Neural progenitor cell (in vitro differentiated cells): Measurements from ENCODE around the gene ZNRF4. TPM values are rescaled to one million over a fixed set of nuclear protein-coding genes. Genes with fewer than 3 reads are reported as not detected.
A peak's percentile ranks its signal among the peaks of the same experiment; 100 is the strongest.

Experiments
- DNase-seq: peaks from one replicate; pipeline ENCODE4 v3.0.0-alpha.2; 2016; ENCODE audit warnings: low spot score
- H2AFZ ChIP-seq: fragments of 200-600 bp; sonication (generic); replicated peaks from 2 replicates; pipeline ENCODE4 v1.6.1; 2016; ENCODE audit warnings: antibody characterized with exemption
- H3F3A ChIP-seq: fragments of 200-600 bp; sonication (generic); 2 replicates; pipeline ENCODE4 v1.6.1; 2016; ENCODE audit warnings: antibody characterized with exemption, low read depth
- H3K27ac ChIP-seq: fragments of 200-600 bp; sonication (generic); 2 replicates; pipeline ENCODE4 v1.5.1; 2016; ENCODE audit warnings: mild to moderate bottlenecking
- H3K27me3 ChIP-seq: fragments of 200-600 bp; sonication (generic); 2 replicates; pipeline ENCODE4 v1.6.1; 2016; ENCODE audit warnings: mild to moderate bottlenecking, moderate library complexity
- H3K36me3 ChIP-seq: fragments of 200-600 bp; sonication (generic); 2 replicates; pipeline ENCODE4 v1.5.1; 2016
- H3K4me1 ChIP-seq: fragments of 200-600 bp; sonication (generic); 2 replicates; pipeline ENCODE4 v1.6.1; 2016; ENCODE audit warnings: mixed run types
- H3K4me2 ChIP-seq: fragments of 200-600 bp; sonication (generic); 2 replicates; pipeline ENCODE4 v1.6.1; 2016
- H3K4me3 ChIP-seq: fragments of 200-600 bp; sonication (generic); 2 replicates; pipeline ENCODE4 v1.5.1; 2016
- H3K79me2 ChIP-seq: fragments of 200-600 bp; sonication (generic); 2 replicates; pipeline ENCODE4 v1.6.1; 2016; ENCODE audit warnings: low read depth
- H3K9ac ChIP-seq: fragments of 200-600 bp; sonication (generic); 2 replicates; pipeline ENCODE4 v1.6.1; 2016
- H3K9me3 ChIP-seq: fragments of 200-600 bp; sonication (generic); 2 replicates; pipeline ENCODE4 v1.5.1; 2016; ENCODE audit warnings: low read depth
- H4K20me1 ChIP-seq: fragments of 200-600 bp; sonication (generic); 2 replicates; pipeline ENCODE4 v1.6.1; 2016; ENCODE audit warnings: low read depth
- H3K27ac Mint-ChIP-seq: 3 replicates; pipeline ENCODE4 v1.8.0; 2021; ENCODE audit warnings: mixed read lengths
- H3K27me3 Mint-ChIP-seq: 2 replicates; pipeline ENCODE4 v1.8.0; 2022; ENCODE audit warnings: low read depth, mild to moderate bottlenecking, inconsistent platforms, moderate library complexity, mixed read lengths; ENCODE audit not compliant: insufficient read depth
- H3K36me3 Mint-ChIP-seq: 3 replicates; pipeline ENCODE4 v1.8.0; 2021; ENCODE audit warnings: mixed read lengths
- H3K4me1 Mint-ChIP-seq: 3 replicates; pipeline ENCODE4 v1.8.0; 2021; ENCODE audit warnings: mixed read lengths
- H3K4me3 Mint-ChIP-seq: 3 replicates; pipeline ENCODE4 v1.8.0; 2021; ENCODE audit warnings: mild to moderate bottlenecking, moderate library complexity, mixed read lengths
- H3K9me3 Mint-ChIP-seq: 3 replicates; pipeline ENCODE4 v1.8.0; 2020; ENCODE audit warnings: mixed read lengths
- EZH2 ChIP-seq: fragments of 200-600 bp; sonication (generic); IDR thresholded peaks from 2 replicates; pipeline ENCODE4 v1.6.1; 2017; ENCODE audit warnings: antibody characterized with exemption, mild to moderate bottlenecking, moderate library complexity
- EZH2phosphoT487 ChIP-seq: fragments of 200-600 bp; sonication (generic); IDR thresholded peaks from 2 replicates; pipeline ENCODE4 v1.6.1; 2017; ENCODE audit warnings: antibody characterized with exemption
- total RNA-seq: library from RNA; depleted of rRNA; stranded (reverse); fragments of >200 nt; gene quantifications from 2 replicates; pipeline ENCODE4 v1.2.3, GENCODE V29; 2015; ENCODE audit warnings: low replicate concordance
- TF ChIP-seq, protein P1 (sequence below): fragments of 200-600 bp; sonication (generic); IDR thresholded peaks from 2 replicates; pipeline ENCODE4 v1.5.1; 2017; ENCODE audit warnings: antibody characterized with exemption, mild to moderate bottlenecking

Gene ZNRF4
- total RNA-seq, 1 donor from 2014 or later, result not detected

GRCh38 chr19:5445561-5446055, 9.6 kb upstream of the ZNRF4 start:
- Histone ChIP-seq H3K79me2 (no peaks in the 10 kb centered on the region), H3K9me3 (no peaks in the 10 kb centered on the region), H4K20me1 (no peaks in the 10 kb centered on the region), H3K4me1 (no peaks in the 10 kb centered on the region), H3K9ac (no peak overlapping the region), H3K4me2 (no peak overlapping the region), H3F3A (peaks cover 1% of the 10 kb centered on the region), H3K27ac (no peak overlapping the region), H3K36me3 (no peaks in the 10 kb centered on the region), H3K4me3 (no peak overlapping the region), H3K27me3 (peaks cover 39% of the 10 kb centered on the region), H2AFZ (no peak overlapping the region)
- no peak overlapping the region for H3K4me3 Mint-ChIP-seq
- peaks cover 14% of the 10 kb centered on the region for H3K27me3 Mint-ChIP-seq
- no peaks in the 10 kb centered on the region for H3K9me3 Mint-ChIP-seq
- no peak for DNase-seq
- H3K27ac Mint-ChIP-seq, result peak overlapping the region; percentile 37
- H3K36me3 Mint-ChIP-seq, result no peaks in the 10 kb centered on the region
- TF ChIP-seq EZH2phosphoT487 (no peak), EZH2 (no peak)
- TF ChIP-seq, protein P1, sequence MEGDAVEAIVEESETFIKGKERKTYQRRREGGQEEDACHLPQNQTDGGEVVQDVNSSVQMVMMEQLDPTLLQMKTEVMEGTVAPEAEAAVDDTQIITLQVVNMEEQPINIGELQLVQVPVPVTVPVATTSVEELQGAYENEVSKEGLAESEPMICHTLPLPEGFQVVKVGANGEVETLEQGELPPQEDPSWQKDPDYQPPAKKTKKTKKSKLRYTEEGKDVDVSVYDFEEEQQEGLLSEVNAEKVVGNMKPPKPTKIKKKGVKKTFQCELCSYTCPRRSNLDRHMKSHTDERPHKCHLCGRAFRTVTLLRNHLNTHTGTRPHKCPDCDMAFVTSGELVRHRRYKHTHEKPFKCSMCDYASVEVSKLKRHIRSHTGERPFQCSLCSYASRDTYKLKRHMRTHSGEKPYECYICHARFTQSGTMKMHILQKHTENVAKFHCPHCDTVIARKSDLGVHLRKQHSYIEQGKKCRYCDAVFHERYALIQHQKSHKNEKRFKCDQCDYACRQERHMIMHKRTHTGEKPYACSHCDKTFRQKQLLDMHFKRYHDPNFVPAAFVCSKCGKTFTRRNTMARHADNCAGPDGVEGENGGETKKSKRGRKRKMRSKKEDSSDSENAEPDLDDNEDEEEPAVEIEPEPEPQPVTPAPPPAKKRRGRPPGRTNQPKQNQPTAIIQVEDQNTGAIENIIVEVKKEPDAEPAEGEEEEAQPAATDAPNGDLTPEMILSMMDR, result no peak
- H3K4me1 Mint-ChIP-seq, result peaks cover 8% of the 10 kb centered on the region

- peaks cover 18% of the 10 kb centered on the region for H3K27me3 Mint-ChIP-seq
- H3K9me3 Mint-ChIP-seq, result no peaks in the 10 kb centered on the region
- H3K4me3 ChIP-seq, result no peak overlapping the region
- H3K27me3 ChIP-seq, result peaks cover 45% of the 10 kb centered on the region
- H3K4me2 ChIP-seq, result no peak overlapping the region
- H3K36me3 ChIP-seq, result no peaks in the 10 kb centered on the region
- no peak for TF ChIP-seq EZH2phosphoT487
- TF ChIP-seq EZH2, result no peak
- TF ChIP-seq, protein P1, result no peak
- H3K9ac ChIP-seq, result no peak overlapping the region
- H3K79me2 ChIP-seq, result no peaks in the 10 kb centered on the region
- no peaks in the 10 kb centered on the region for H3K36me3 Mint-ChIP-seq
- H3K4me3 Mint-ChIP-seq, result peak overlapping the region; percentile 44
- DNase-seq, result no peak
- peaks cover 11% of the 10 kb centered on the region for H3K4me1 Mint-ChIP-seq
- H2AFZ ChIP-seq, result no peak overlapping the region
- no peaks in the 10 kb centered on the region for H4K20me1 ChIP-seq
- H3K27ac Mint-ChIP-seq, result peak overlapping the region; percentile 79
- H3K4me1 ChIP-seq, result no peaks in the 10 kb centered on the region
- H3F3A ChIP-seq, result peaks cover 6% of the 10 kb centered on the region
- no peak overlapping the region for H3K27ac ChIP-seq
- H3K9me3 ChIP-seq, result no peaks in the 10 kb centered on the region
Observed at GRCh38 chr19:5447700-5448311, 7.4 kb upstream of the ZNRF4 start.

- H3K4me1 ChIP-seq, result no peaks in the 10 kb centered on the region
- H4K20me1 ChIP-seq, result no peaks in the 10 kb centered on the region
- Mint-ChIP-seq H3K4me3 (no peak overlapping the region), H3K9me3 (no peaks in the 10 kb centered on the region), H3K27me3 (peaks cover 23% of the 10 kb centered on the region), H3K27ac (peak overlapping the region; percentile 79), H3K4me1 (peaks cover 11% of the 10 kb centered on the region), H3K36me3 (no peaks in the 10 kb centered on the region)
- no peaks in the 10 kb centered on the region for H3K79me2 ChIP-seq
- H3K27ac ChIP-seq, result no peak overlapping the region
- TF ChIP-seq EZH2phosphoT487 (no peak), EZH2 (no peak)
- TF ChIP-seq, protein P1, result no peak
- no peak overlapping the region for H3K4me3 ChIP-seq
- no peak overlapping the region for H3K4me2 ChIP-seq
- peaks cover 6% of the 10 kb centered on the region for H3F3A ChIP-seq
- H3K9ac ChIP-seq, result no peak overlapping the region
- no peaks in the 10 kb centered on the region for H3K36me3 ChIP-seq
- DNase-seq, result no peak
- no peaks in the 10 kb centered on the region for H3K9me3 ChIP-seq
- peaks cover 45% of the 10 kb centered on the region for H3K27me3 ChIP-seq
- no peak overlapping the region for H2AFZ ChIP-seq
Observed at GRCh38 chr19:5448374-5448773, 6.8 kb upstream of the ZNRF4 start.
